Ishikawa (cell line): Measurements from ENCODE around the gene CIDEC.

Experiments
- CEBPB ChIP-seq: IDR thresholded peaks from 2 replicates; pipeline ENCODE4 v1.6.1; 2012
- CREB1 ChIP-seq: IDR thresholded peaks from 2 replicates; pipeline ENCODE4 v1.6.1; 2012; ENCODE audit warnings: low read depth
- EGR1 ChIP-seq: IDR thresholded peaks from 2 replicates; pipeline ENCODE4 v1.6.1; 2012
- EP300 ChIP-seq: IDR thresholded peaks from 2 replicates; pipeline ENCODE4 v1.6.1; 2012; ENCODE audit warnings: borderline replicate concordance
- FOXM1 ChIP-seq: IDR thresholded peaks from 2 replicates; pipeline ENCODE4 v1.6.1; 2012; ENCODE audit warnings: low read depth, borderline replicate concordance
- NFIC ChIP-seq: IDR thresholded peaks from 2 replicates; pipeline ENCODE4 v1.6.1; 2012
- RAD21 ChIP-seq: IDR thresholded peaks from 2 replicates; pipeline ENCODE4 v1.6.1; 2012; ENCODE audit warnings: low read depth
- TAF1 ChIP-seq: IDR thresholded peaks from 2 replicates; pipeline ENCODE4 v1.6.1; 2012; ENCODE audit warnings: low read depth, mild to moderate bottlenecking
- TCF12 ChIP-seq: IDR thresholded peaks from 2 replicates; pipeline ENCODE4 v1.6.1; 2012; ENCODE audit warnings: low read depth
- TEAD4 ChIP-seq: IDR thresholded peaks from 2 replicates; pipeline ENCODE4 v1.6.1; 2012
- YY1 ChIP-seq: IDR thresholded peaks from 2 replicates; pipeline ENCODE4 v1.6.1; 2012; ENCODE audit warnings: low read depth
- ZBTB7A ChIP-seq: IDR thresholded peaks from 2 replicates; pipeline ENCODE4 v1.6.1; 2012; ENCODE audit warnings: low read depth
- TF ChIP-seq, protein P1 (sequence below): IDR thresholded peaks from 2 replicates; pipeline ENCODE4 v1.6.1; 2012
- TF ChIP-seq, protein P2 (sequence below): IDR thresholded peaks from 2 replicates; pipeline ENCODE4 v1.6.1; 2012
- TF ChIP-seq, protein P3 (sequence below): IDR thresholded peaks from 2 replicates; pipeline ENCODE4 v1.6.1; 2012; ENCODE audit warnings: low read depth, mild to moderate bottlenecking

The CIDEC gene

DNA sequence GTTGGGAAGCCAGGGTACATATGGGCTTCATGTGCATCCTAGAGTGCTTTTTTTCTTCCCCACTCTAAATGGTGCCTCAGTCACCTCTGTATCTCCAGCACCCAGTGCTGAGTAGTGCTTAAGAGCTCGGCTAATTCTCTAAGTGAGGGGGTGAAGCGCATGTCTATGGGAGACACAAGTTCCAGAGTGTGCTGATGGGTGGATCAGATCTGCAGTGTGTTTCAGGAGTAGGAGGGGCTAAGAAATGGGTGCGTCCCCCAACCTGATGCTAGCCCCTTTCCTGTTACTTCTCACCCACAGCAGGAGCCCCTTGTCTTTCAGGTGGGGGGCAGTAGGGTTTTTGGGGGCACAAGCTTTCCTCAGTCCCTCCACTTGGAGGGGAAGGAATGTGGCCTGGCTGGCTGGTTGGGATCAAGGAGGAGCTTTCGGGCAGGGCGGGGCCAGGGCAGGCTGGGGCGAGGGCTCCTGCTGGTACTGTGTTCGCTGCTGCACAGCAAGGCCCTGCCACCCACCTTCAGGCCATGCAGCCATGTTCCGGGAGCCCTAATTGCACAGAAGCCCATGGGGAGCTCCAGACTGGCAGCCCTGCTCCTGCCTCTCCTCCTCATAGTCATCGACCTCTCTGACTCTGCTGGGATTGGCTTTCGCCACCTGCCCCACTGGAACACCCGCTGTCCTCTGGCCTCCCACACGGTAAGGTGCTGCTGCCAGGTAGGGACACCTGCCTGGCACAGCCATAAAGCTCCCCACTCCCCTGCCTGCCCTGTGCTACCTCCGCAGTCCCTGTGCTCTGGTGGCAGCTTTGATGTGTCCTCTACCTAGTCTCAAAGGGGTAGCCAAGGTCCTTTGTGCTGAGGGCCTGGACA lies 22.6 kb upstream of the CIDEC start, which contains the start of gene IL17RE:
IL17RE (plus strand) TSS at position 477 of the 866 bp plus-strand sequence; CDS start at position 562, 85 bp downstream.
- TF ChIP-seq, protein P1, sequence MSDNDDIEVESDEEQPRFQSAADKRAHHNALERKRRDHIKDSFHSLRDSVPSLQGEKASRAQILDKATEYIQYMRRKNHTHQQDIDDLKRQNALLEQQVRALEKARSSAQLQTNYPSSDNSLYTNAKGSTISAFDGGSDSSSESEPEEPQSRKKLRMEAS, result peak; percentile 63; the same call in 1 of the 2 replicates
- TF ChIP-seq, protein P2, sequence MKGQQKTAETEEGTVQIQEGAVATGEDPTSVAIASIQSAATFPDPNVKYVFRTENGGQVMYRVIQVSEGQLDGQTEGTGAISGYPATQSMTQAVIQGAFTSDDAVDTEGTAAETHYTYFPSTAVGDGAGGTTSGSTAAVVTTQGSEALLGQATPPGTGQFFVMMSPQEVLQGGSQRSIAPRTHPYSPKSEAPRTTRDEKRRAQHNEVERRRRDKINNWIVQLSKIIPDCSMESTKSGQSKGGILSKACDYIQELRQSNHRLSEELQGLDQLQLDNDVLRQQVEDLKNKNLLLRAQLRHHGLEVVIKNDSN, result no peak
- TF ChIP-seq CREB1 (no peak), ZBTB7A (peak; percentile 14; the same call in 1 of the 2 replicates), EGR1 (no peak), FOXM1 (no peak), NFIC (no peak), TEAD4 (peak; percentile 64; the same call in 1 of the 2 replicates), RAD21 (no peak), TCF12 (no peak), CEBPB (no peak), YY1 (peak; percentile 78), TAF1 (peak; percentile 45; the same call in 1 of the 2 replicates), EP300 (no peak)
- TF ChIP-seq, protein P3, sequence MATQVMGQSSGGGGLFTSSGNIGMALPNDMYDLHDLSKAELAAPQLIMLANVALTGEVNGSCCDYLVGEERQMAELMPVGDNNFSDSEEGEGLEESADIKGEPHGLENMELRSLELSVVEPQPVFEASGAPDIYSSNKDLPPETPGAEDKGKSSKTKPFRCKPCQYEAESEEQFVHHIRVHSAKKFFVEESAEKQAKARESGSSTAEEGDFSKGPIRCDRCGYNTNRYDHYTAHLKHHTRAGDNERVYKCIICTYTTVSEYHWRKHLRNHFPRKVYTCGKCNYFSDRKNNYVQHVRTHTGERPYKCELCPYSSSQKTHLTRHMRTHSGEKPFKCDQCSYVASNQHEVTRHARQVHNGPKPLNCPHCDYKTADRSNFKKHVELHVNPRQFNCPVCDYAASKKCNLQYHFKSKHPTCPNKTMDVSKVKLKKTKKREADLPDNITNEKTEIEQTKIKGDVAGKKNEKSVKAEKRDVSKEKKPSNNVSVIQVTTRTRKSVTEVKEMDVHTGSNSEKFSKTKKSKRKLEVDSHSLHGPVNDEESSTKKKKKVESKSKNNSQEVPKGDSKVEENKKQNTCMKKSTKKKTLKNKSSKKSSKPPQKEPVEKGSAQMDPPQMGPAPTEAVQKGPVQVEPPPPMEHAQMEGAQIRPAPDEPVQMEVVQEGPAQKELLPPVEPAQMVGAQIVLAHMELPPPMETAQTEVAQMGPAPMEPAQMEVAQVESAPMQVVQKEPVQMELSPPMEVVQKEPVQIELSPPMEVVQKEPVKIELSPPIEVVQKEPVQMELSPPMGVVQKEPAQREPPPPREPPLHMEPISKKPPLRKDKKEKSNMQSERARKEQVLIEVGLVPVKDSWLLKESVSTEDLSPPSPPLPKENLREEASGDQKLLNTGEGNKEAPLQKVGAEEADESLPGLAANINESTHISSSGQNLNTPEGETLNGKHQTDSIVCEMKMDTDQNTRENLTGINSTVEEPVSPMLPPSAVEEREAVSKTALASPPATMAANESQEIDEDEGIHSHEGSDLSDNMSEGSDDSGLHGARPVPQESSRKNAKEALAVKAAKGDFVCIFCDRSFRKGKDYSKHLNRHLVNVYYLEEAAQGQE, result no peak

DNA sequence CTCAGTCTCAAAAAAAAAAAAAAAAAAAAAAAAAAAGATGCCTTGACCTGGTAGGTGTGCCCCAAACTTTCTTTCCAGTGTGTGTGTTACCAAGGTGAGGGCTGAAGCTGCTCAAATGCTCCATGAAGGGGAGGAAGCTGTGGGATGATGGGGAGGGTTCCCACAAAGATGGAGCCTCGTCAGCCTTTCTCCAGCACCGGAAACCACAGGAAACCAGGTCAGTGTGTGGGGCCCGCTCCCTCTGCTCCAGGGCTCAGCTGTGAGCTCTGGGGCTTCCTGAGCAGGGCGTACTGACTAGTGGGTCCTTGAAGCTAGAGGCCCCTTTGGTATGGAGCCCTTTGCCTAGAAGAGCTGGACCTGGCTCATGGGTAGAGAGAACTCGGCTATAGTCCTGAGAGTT lies 21.9 kb upstream of the CIDEC start:
- TF ChIP-seq EGR1, result no peak
- no peak for TF ChIP-seq TCF12
- no peak for TF ChIP-seq FOXM1
- TF ChIP-seq, protein P1, result no peak
- TF ChIP-seq, protein P3, result no peak
- TF ChIP-seq CREB1, result no peak
- no peak for TF ChIP-seq ZBTB7A
- TF ChIP-seq TAF1, result no peak
- TF ChIP-seq RAD21, result no peak
- no peak for TF ChIP-seq NFIC
- no peak for TF ChIP-seq YY1
- no peak for TF ChIP-seq EP300
- no peak for TF ChIP-seq CEBPB
- TF ChIP-seq TEAD4, result no peak
- TF ChIP-seq, protein P2, result no peak

DNA sequence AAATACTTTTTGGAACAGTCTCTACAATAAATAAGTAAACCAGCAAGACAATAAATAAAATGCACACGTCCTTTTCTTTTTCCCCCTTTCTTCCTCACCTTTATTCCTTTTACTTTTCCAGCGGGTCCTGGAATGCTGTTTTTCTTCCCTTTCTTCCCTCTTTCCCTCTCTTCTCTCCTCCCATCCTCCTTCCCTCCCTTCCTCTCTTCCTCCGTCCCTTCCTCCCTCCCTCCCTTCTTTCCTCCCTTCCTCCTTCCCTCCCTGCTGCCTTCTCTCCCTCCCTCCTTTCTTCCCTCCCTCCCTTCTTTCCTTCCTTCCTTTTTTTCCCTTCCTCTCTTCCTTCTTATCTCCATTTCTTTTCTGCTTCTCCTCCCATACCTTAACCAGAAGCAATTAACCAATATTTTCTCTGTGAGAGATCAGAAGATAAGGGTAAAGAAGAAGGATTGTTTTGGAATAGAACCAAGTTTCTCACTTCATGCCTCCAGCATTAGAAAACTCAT lies 19.3 kb upstream of the CIDEC start:
- TF ChIP-seq, protein P2, result no peak
- TF ChIP-seq, protein P1, result no peak
- TF ChIP-seq FOXM1, result no peak
- TF ChIP-seq EGR1, result no peak
- no peak for TF ChIP-seq TEAD4
- no peak for TF ChIP-seq RAD21
- TF ChIP-seq TAF1, result no peak
- TF ChIP-seq, protein P3, result no peak
- TF ChIP-seq YY1, result no peak
- TF ChIP-seq NFIC, result no peak
- TF ChIP-seq ZBTB7A, result no peak
- TF ChIP-seq CEBPB, result no peak
- TF ChIP-seq EP300, result no peak
- TF ChIP-seq CREB1, result no peak
- no peak for TF ChIP-seq TCF12
